WTC11 (cell line): ENCODE data around the gene GAK. TPM values are rescaled to one million over a fixed set of nuclear protein-coding genes. Genes with fewer than 3 reads are reported as not detected.
A peak's percentile ranks its signal among the peaks of the same experiment; 100 is the strongest.

Source experiments
- ATAC-seq: fragments of 200-7000 bp; cut with Tn5 transposase; 2 replicates; pipeline ENCODE4 v1.10.0; 2021; ENCODE audit warnings: mild to moderate bottlenecking, moderate library complexity
- CTCF ChIA-PET: fragments of 300-600 bp; sonication (Branson Sonifier 250); formaldehyde crosslinking; loops from one replicate; lab custom pipeline; 2021; ENCODE audit warnings: antibody characterized with exemption; lab: Charles Lee
- POLR2A ChIA-PET: fragments of 350-600 bp; sonication (Branson Sonifier 250); formaldehyde crosslinking; loops from one replicate; lab custom pipeline; 2021; ENCODE audit warnings: antibody characterized with exemption; lab: Charles Lee
- DNase-seq: peaks from one replicate; pipeline ENCODE4 v3.0.0; 2021; ENCODE audit warnings: low spot score
- H3K27ac Mint-ChIP-seq: 2 replicates; pipeline ENCODE4 v1.8.0; 2021; ENCODE audit warnings: mixed read lengths
- H3K27me3 Mint-ChIP-seq: 2 replicates; pipeline ENCODE4 v1.8.0; 2021; ENCODE audit warnings: low read depth, mild to moderate bottlenecking, moderate library complexity, mixed read lengths
- H3K36me3 Mint-ChIP-seq: 2 replicates; pipeline ENCODE4 v1.8.0; 2021; ENCODE audit warnings: mixed read lengths
- H3K4me1 Mint-ChIP-seq: 2 replicates; pipeline ENCODE4 v1.8.0; 2022; ENCODE audit warnings: mixed read lengths
- H3K4me3 Mint-ChIP-seq: 2 replicates; pipeline ENCODE4 v1.8.0; 2021; ENCODE audit warnings: mild to moderate bottlenecking, moderate library complexity, mixed read lengths
- H3K9me3 Mint-ChIP-seq: 2 replicates; pipeline ENCODE4 v1.8.0; 2021; ENCODE audit warnings: mixed read lengths
- AR ChIP-seq: fragments of 250-450 bp; sonication (Bioruptor Pico); IDR thresholded peaks from 2 replicates; pipeline ENCODE4 v1.9.0; 2021; ENCODE audit warnings: mild to moderate bottlenecking
- ATF2 ChIP-seq: sonication (generic); formaldehyde crosslinking; IDR thresholded peaks from 2 replicates; pipeline ENCODE4 v1.8.1; 2022; ENCODE audit warnings: low read depth, missing genetic modification reagents, borderline replicate concordance
- CBFB ChIP-seq: sonication (generic); formaldehyde crosslinking; IDR thresholded peaks from 2 replicates; pipeline ENCODE4 v1.8.1; 2022; ENCODE audit warnings: mild to moderate bottlenecking, low read depth, missing genetic modification reagents
- CDX4 ChIP-seq: fragments of 250-450 bp; sonication (Bioruptor Pico); IDR thresholded peaks from 2 replicates; pipeline ENCODE4 v1.9.0; 2021; ENCODE audit warnings: moderate library complexity, mild to moderate bottlenecking, inconsistent platforms, borderline replicate concordance
- CREM ChIP-seq: sonication (generic); formaldehyde crosslinking; IDR thresholded peaks from 2 replicates; pipeline ENCODE4 v1.8.1; 2022; ENCODE audit warnings: mild to moderate bottlenecking, missing genetic modification reagents, moderate library complexity
- E2F1 ChIP-seq: sonication (generic); formaldehyde crosslinking; IDR thresholded peaks from 2 replicates; pipeline ENCODE4 v1.8.0; 2022; ENCODE audit warnings: mild to moderate bottlenecking, missing genetic modification reagents
- ELF4 ChIP-seq: sonication (generic); formaldehyde crosslinking; IDR thresholded peaks from 2 replicates; pipeline ENCODE4 v1.8.1; 2022; ENCODE audit warnings: low read depth, mild to moderate bottlenecking, moderate library complexity, missing genetic modification reagents
- ETV6 ChIP-seq: sonication (generic); formaldehyde crosslinking; IDR thresholded peaks from 2 replicates; pipeline ENCODE4 v1.8.1; 2022; ENCODE audit warnings: mild to moderate bottlenecking, missing genetic modification reagents
- FOXJ3 ChIP-seq: sonication (generic); formaldehyde crosslinking; IDR thresholded peaks from 2 replicates; pipeline ENCODE4 v1.9.0; 2021; ENCODE audit warnings: missing genetic modification reagents, mild to moderate bottlenecking, borderline replicate concordance
- GABPB1 ChIP-seq: sonication (generic); formaldehyde crosslinking; IDR thresholded peaks from 2 replicates; pipeline ENCODE4 v1.8.1; 2023; ENCODE audit warnings: mild to moderate bottlenecking, missing genetic modification reagents
- GRHL2 ChIP-seq: fragments of 250-450 bp; sonication (Bioruptor Pico); IDR thresholded peaks from 2 replicates; pipeline ENCODE4 v1.8.0; 2022; ENCODE audit warnings: mild to moderate bottlenecking, moderate library complexity; ENCODE audit not compliant: insufficient replicate concordance, severe bottlenecking
- HMGA2 ChIP-seq: fragments of 250-450 bp; sonication (Bioruptor Pico); IDR thresholded peaks from 2 replicates; pipeline ENCODE4 v1.4.0; 2021; ENCODE audit warnings: mild to moderate bottlenecking, moderate library complexity
- JUN ChIP-seq: sonication (generic); formaldehyde crosslinking; IDR thresholded peaks from 2 replicates; pipeline ENCODE4 v1.8.0; 2023; ENCODE audit warnings: mild to moderate bottlenecking, missing genetic modification reagents
- NFE2L1 ChIP-seq: sonication (generic); formaldehyde crosslinking; IDR thresholded peaks from 2 replicates; pipeline ENCODE4 v1.8.1; 2023; ENCODE audit warnings: missing genetic modification reagents
- NR2C2 ChIP-seq: sonication (generic); formaldehyde crosslinking; IDR thresholded peaks from 2 replicates; pipeline ENCODE4 v1.8.0; 2022; ENCODE audit warnings: mild to moderate bottlenecking, missing genetic modification reagents
- OVOL2 ChIP-seq: fragments of 250-450 bp; sonication (Bioruptor Pico); IDR thresholded peaks from 2 replicates; pipeline ENCODE4 v1.9.0; 2021; ENCODE audit warnings: mild to moderate bottlenecking, borderline replicate concordance
- RELA ChIP-seq: sonication (generic); formaldehyde crosslinking; IDR thresholded peaks from 2 replicates; pipeline ENCODE4 v1.8.1; 2022; ENCODE audit warnings: missing genetic modification reagents, mild to moderate bottlenecking, borderline replicate concordance
- SMAD4 ChIP-seq: sonication (generic); formaldehyde crosslinking; IDR thresholded peaks from 2 replicates; pipeline ENCODE4 v1.8.0; 2022; ENCODE audit warnings: mild to moderate bottlenecking, missing genetic modification reagents
- SP1 ChIP-seq: sonication (generic); formaldehyde crosslinking; conservative IDR thresholded peaks from 2 replicates; pipeline ENCODE4 v1.8.1; 2022; ENCODE audit warnings: missing genetic modification reagents
- USF2 ChIP-seq: sonication (generic); formaldehyde crosslinking; IDR thresholded peaks from 2 replicates; pipeline ENCODE4 v1.8.1; 2023; ENCODE audit warnings: mild to moderate bottlenecking, missing genetic modification reagents, moderate library complexity
- ZBTB43 ChIP-seq: sonication (generic); formaldehyde crosslinking; IDR thresholded peaks from 2 replicates; pipeline ENCODE4 v1.8.1; 2023; ENCODE audit warnings: mild to moderate bottlenecking, missing genetic modification reagents
- ZNF232 ChIP-seq: sonication (generic); formaldehyde crosslinking; IDR thresholded peaks from 2 replicates; pipeline ENCODE4 v1.8.0; 2022; ENCODE audit warnings: mild to moderate bottlenecking, missing genetic modification reagents
- total RNA-seq: library from RNA; stranded (reverse); gene quantifications from 3 replicates; pipeline ENCODE4 v1.2.3, GENCODE V29; 2021
- TF ChIP-seq, protein P1 (sequence below): sonication (generic); formaldehyde crosslinking; IDR thresholded peaks from 2 replicates; pipeline ENCODE4 v1.8.0; 2023; ENCODE audit warnings: missing genetic modification reagents
- TF ChIP-seq, protein P2 (sequence below): sonication (generic); formaldehyde crosslinking; IDR thresholded peaks from 2 replicates; pipeline ENCODE4 v1.8.1; 2022; ENCODE audit warnings: low read depth, mild to moderate bottlenecking, moderate library complexity, missing genetic modification reagents, borderline replicate concordance

The GAK gene
- total RNA-seq, 1 experiment from 2014 or later: 121 TPM

GRCh38 chr4:946103-946450 is 14.0 kb upstream of the GAK start:
- ATAC-seq (no peak), DNase-seq (no peak)
- ChIA-PET CTCF (interaction anchor here (1.2 to 1.6 kb wide), 2 partner anchors 14 to 19 kb away, joined by 3 to 4 read pairs; partner anchors contain the start of genes GAK and TMEM175), POLR2A (no interaction called here)
- peak overlapping the region; percentile 4; the same call in 1 of the 2 replicates for H3K27ac Mint-ChIP-seq
- H3K36me3 Mint-ChIP-seq: no peaks in the 10 kb centered on the region
- H3K4me3 Mint-ChIP-seq: peak overlapping the region; percentile 66; the same call in 1 of the 2 replicates
- H3K4me1 Mint-ChIP-seq: peaks cover 13% of the 10 kb centered on the region
- no peaks in the 10 kb centered on the region for H3K9me3 Mint-ChIP-seq
- peaks cover 26% of the 10 kb centered on the region for H3K27me3 Mint-ChIP-seq
- TF ChIP-seq CREM (no peak), ATF2 (CRISPR knock-in tag) (no peak), ZNF232 (CRISPR knock-in tag) (no peak), GABPB1 (CRISPR knock-in tag) (no peak), ELF4 (no peak), E2F1 (CRISPR knock-in tag) (no peak), NR2C2 (CRISPR knock-in tag) (no peak), FOXJ3 (CRISPR knock-in tag) (no peak), NFE2L1 (CRISPR knock-in tag) (no peak)
- TF ChIP-seq, protein P1, sequence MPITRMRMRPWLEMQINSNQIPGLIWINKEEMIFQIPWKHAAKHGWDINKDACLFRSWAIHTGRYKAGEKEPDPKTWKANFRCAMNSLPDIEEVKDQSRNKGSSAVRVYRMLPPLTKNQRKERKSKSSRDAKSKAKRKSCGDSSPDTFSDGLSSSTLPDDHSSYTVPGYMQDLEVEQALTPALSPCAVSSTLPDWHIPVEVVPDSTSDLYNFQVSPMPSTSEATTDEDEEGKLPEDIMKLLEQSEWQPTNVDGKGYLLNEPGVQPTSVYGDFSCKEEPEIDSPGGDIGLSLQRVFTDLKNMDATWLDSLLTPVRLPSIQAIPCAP (CRISPR knock-in tag): no peak

DNA sequence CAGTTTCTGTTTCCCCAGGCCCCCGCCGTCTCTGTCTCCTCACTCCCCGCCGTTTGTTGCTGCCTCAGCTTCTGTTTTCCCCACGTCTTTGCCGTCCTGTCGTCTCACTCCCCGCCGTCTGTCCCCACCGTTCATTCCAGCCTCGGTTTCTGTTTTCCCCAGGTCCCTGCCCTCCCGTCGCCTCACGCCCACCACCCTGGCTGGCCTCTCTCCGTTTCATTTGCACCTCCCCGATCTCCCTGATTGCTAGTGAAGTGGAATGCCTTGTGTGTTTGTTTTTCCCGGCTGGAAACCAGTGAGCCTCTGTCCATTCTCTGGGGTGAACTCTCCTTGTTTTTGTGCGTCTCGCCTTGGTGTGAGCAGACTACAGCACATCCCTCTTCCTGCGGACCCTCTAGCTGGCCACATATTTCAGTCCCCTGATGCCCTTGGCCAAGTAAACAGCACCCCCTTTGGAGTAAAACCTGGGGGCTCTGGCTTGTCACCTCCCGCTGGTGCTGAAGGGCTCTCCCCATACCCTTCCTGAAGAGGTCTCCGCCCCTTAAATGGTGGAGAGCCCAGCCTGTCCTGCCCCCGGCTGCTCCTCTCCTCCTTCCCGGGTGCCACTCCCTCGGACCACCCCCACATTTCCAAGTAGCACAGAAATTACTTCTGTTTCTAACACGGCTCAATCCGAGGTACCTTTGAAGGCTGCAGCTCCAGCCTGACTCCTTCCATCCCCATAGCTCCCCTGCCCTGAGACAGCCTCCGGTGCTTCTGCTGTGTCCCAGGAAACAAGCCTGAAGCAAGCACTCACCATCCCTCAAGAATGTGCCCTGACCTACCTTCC is 13.4 kb upstream of the GAK start:
- peaks cover 13% of the 10 kb centered on the region for H3K4me1 Mint-ChIP-seq
- ATAC-seq (peak; percentile 50), DNase-seq (no peak)
- H3K27ac Mint-ChIP-seq: peak overlapping the region; percentile 92
- H3K4me3 Mint-ChIP-seq: peak overlapping the region; percentile 66
- no peaks in the 10 kb centered on the region for H3K36me3 Mint-ChIP-seq
- ChIA-PET POLR2A (no interaction called here), CTCF (interaction anchor here (1.2 to 1.6 kb wide), 2 partner anchors 13 to 19 kb away, joined by 3 to 4 read pairs; partner anchors contain the start of genes GAK and TMEM175)
- H3K27me3 Mint-ChIP-seq: peaks cover 26% of the 10 kb centered on the region
- H3K9me3 Mint-ChIP-seq: no peaks in the 10 kb centered on the region
- TF ChIP-seq HMGA2 (CRISPR knock-in tag) (no peak), SMAD4 (no peak), JUN (CRISPR knock-in tag) (no peak), CDX4 (CRISPR knock-in tag) (no peak), SP1 (CRISPR knock-in tag) (no peak), RELA (CRISPR knock-in tag) (no peak), USF2 (no peak), ZBTB43 (CRISPR knock-in tag) (no peak), ZNF232 (CRISPR knock-in tag) (no peak), ETV6 (CRISPR knock-in tag) (no peak), OVOL2 (CRISPR knock-in tag) (no peak), AR (CRISPR knock-in tag) (no peak), FOXJ3 (CRISPR knock-in tag) (no peak), CBFB (no peak), GRHL2 (no peak), NR2C2 (CRISPR knock-in tag) (no peak)
- TF ChIP-seq, protein P2, sequence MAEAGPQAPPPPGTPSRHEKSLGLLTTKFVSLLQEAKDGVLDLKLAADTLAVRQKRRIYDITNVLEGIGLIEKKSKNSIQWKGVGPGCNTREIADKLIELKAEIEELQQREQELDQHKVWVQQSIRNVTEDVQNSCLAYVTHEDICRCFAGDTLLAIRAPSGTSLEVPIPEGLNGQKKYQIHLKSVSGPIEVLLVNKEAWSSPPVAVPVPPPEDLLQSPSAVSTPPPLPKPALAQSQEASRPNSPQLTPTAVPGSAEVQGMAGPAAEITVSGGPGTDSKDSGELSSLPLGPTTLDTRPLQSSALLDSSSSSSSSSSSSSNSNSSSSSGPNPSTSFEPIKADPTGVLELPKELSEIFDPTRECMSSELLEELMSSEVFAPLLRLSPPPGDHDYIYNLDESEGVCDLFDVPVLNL: no peak
